ENCODE measurements around the gene MCC. TPM values are rescaled to one million over a fixed set of nuclear protein-coding genes. Genes with fewer than 3 reads are reported as not detected.

MCC gene
- total and polyA plus RNA-seq, 2 of the 4 experiments (the other 2 are of a cell fraction), result 5.0 to 20.6 TPM

GRCh38 chr5:113356487-113356886, 131.8 kb downstream of the MCC start:
- H3K18ac ChIP-seq (ENCODE audit: low read depth, low read length), result no peak overlapping the region
- H3K4me3 ChIP-seq (ENCODE audit: insufficient read depth, low read depth, low read length), result no peak overlapping the region
- H3K36me3 ChIP-seq (ENCODE audit: control insufficient read depth, insufficient read depth, low read length), result no peaks in the 10 kb centered on the region
- dilution Hi-C loops (cut with HindIII; ENCODE audit: low sequenced_read_pairs, unreplicated experiment), result no loop called here
- H3K79me1 ChIP-seq (ENCODE audit: low read depth in 1 of 2, low read length in 2 of 2), result no peaks in the 10 kb centered on the region
- no peak overlapping the region for H3K4ac ChIP-seq (ENCODE audit: low read depth, low read length)
- H3K14ac ChIP-seq (replicated peaks; ENCODE audit: low read depth, low read length), result no peak overlapping the region
- intact Hi-C loops (cut with micrococcal nuclease), result no loop called here
- H3K27ac ChIP-seq (ENCODE audit: insufficient read depth, low read length), result no peak overlapping the region
- ChIA-PET CTCF (interaction anchor here (0.7 to 0.9 kb wide), 2 partner anchors 20 to 333 kb away, joined by 3 to 4 read pairs; no protein-coding TSS in a partner anchor), POLR2A (ENCODE audit: unreplicated experiment) (no interaction called here)
- no peak overlapping the region for H3K9ac ChIP-seq (ENCODE audit: low read depth, low read length)
- 40% methylated on average over 1 of the region's 1 CpG; no CpG with 5 or more reads in 1 of the 2 experiments for WGBS, 2 experiments (ENCODE audit: extremely low coverage in 2 of 2, insufficient read length in 1 of 2)
- H2AK5ac ChIP-seq (ENCODE audit: low read depth, low read length), result no peak overlapping the region
- H4K8ac ChIP-seq (ENCODE audit: low read depth in 2 of 2, low read length in 2 of 2), result no peak overlapping the region
- H2AFZ ChIP-seq (replicated peaks; ENCODE audit: low read length, poor library complexity), result no peak overlapping the region
- no peak overlapping the region for H3K23ac ChIP-seq (ENCODE audit: low read depth, low read length)
- H2BK20ac ChIP-seq (ENCODE audit: low read depth, low read length), result no peak overlapping the region
- no peak overlapping the region for H3K4me2 ChIP-seq (ENCODE audit: low read depth, low read length)
- no peak overlapping the region for H2BK5ac ChIP-seq (ENCODE audit: low read depth, low read length, poor library complexity, severe bottlenecking)
- H3K27me3 ChIP-seq (ENCODE audit: control insufficient read depth, insufficient read depth, low read length), result no peaks in the 10 kb centered on the region
- H2BK120ac ChIP-seq (ENCODE audit: low read depth, low read length), result no peak overlapping the region
- no peak overlapping the region for H3K56ac ChIP-seq (ENCODE audit: extremely low read depth, insufficient read depth, low read length)
- no peak for TF ChIP-seq CEBPB (IDR thresholded peaks at IDR 0.05; ENCODE audit: low read depth, low read length)
- TF ChIP-seq MAZ (IDR thresholded peaks at IDR 0.05; ENCODE audit: borderline replicate concordance, low read depth, low read length), result no peak
- TF ChIP-seq NFE2L2 (IDR thresholded peaks at IDR 0.05; ENCODE audit: low read depth, low read length), result no peak
- TF ChIP-seq SMC3 (IDR thresholded peaks at IDR 0.05; ENCODE audit: low read depth, low read length), result no peak
- TF ChIP-seq RCOR1 (IDR thresholded peaks at IDR 0.05; ENCODE audit: insufficient replicate concordance, low read length), result no peak
- no peak for TF ChIP-seq USF2 (IDR thresholded peaks at IDR 0.05; ENCODE audit: low read depth, low read length)
- no peak for TF ChIP-seq RFX5 (IDR thresholded peaks at IDR 0.05; ENCODE audit: low read depth, low read length)
- in situ Hi-C loops (cut with MboI; ENCODE audit: low sequenced_read_pairs), result no loop called here
- BruUV-seq (replicated peaks), result no TSS peak
- H3K9me1 ChIP-seq (ENCODE audit: insufficient read depth, low read length), result 0 out of 2 replicates have a peak, but pooled peaks cover 2% of the 10 kb centered on the region
- no peak overlapping the region for H2AK9ac ChIP-seq (replicated peaks; ENCODE audit: low read depth, low read length, poor library complexity)
- no peak overlapping the region for H2BK15ac ChIP-seq (ENCODE audit: low read depth, low read length)
- no peaks in the 10 kb centered on the region for H4K20me1 ChIP-seq (ENCODE audit: insufficient read depth, low read length)
- H3K4me1 ChIP-seq (ENCODE audit: control insufficient read depth, insufficient read depth, low read length), result peaks cover 5% of the 10 kb centered on the region; the same call in 1 of the 2 replicates
- H3K9me3 ChIP-seq (ENCODE audit: control insufficient read depth, insufficient read depth, low read length), result no peaks in the 10 kb centered on the region
- H4K91ac ChIP-seq (ENCODE audit: insufficient read depth, low read depth, low read length), result no peak overlapping the region
- ATAC-seq (ENCODE audit: low read depth), result no peak
- no peak overlapping the region for H4K5ac ChIP-seq (ENCODE audit: low read depth, low read length)
- DNase-seq, result no peak
